ENCODE measurements around the gene ABCB6.
A peak's percentile ranks its signal among the peaks of the same experiment; 100 is the strongest.

The ABCB6 gene

DNA sequence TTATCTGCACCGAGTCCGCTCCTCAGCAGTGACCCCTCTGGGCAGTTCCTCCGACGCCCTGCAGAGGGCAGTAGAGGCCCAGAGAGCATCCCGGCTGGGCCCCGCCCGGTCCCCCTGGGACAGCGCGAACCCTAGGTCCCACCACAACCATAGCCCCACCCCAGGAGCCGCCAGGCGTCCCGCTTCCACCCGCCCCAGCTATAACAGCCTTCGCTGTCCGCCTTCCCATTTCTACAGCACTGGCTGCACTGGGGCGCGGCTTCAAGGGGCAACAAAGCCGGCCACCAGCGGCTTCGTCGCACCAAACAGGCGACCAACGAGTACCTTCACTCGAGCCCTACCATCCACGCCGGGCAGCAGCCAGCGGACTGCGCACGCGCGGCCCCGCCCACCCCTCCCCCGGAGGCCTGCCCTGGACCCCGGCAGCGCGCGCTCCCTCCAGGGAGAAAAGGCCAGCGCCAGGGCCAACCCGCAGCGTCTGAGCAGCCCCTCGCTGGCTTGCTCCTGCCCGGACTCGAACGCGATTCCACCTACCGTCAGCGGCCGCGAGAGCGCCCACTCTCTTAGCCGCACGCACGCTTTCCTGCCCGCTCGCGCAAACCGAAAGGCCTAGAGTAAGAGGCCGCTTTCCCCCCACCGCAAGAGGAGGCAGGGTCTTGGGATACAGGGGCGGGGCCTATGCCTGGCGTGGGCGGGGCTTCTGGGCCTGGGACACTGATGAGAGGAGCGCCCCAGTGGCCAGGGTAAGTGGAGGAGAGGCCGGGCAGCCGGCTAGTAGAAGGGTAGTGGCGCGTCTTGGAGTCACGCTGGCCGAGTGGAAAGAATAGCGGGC, 58.4 kb downstream of the ABCB6 start, which contains the start of gene NHEJ1:
TSS of gene NHEJ1 (minus strand) at position 630 of the 832 bp plus-strand sequence. CDS start 2,453 bp downstream, outside the sequence.
- Histone ChIP-seq H3K4me3 (ENCODE audit: low read depth, low read length) (peak within 1 kb of the TSS; percentile 84), H3K27me3 (ENCODE audit: control insufficient read depth, insufficient read depth, low read length) (peaks cover 15% of the 10 kb centered on the region), H3K27ac (ENCODE audit: low read depth, low read length) (0 out of 2 replicates have a peak within 1 kb of the TSS, but pooled peaks have one; percentile 38), H3K4me1 (ENCODE audit: control insufficient read depth, insufficient read depth, low read length) (peaks cover 12% of the 10 kb centered on the region; the same call in 1 of the 2 replicates), H3K9me3 (ENCODE audit: control insufficient read depth, insufficient read depth, low read depth, low read length) (no peaks in the 10 kb centered on the region), H3K9ac (ENCODE audit: low read length) (peak within 1 kb of the TSS; percentile 90), H3K36me3 (ENCODE audit: control insufficient read depth, insufficient read depth, low read length) (no peaks in the 10 kb centered on the region)

Measured in HUES6 (cell line).